Endodermal cell (in vitro differentiated cells): ENCODE measurements around the gene CSTF3. TPM values are rescaled to one million over a fixed set of nuclear protein-coding genes. Genes with fewer than 3 reads are reported as not detected.

ENCODE experiments used
- DNase-seq: peaks from one replicate; pipeline ENCODE4 v3.0.0-alpha.2; 2017
- H3K27ac ChIP-seq: 2 replicates; pipeline ENCODE4 v1.5.1; 2013; ENCODE audit warnings: mild to moderate bottlenecking, low read depth, low read length, moderate library complexity
- H3K27me3 ChIP-seq: 2 replicates; pipeline ENCODE4 v1.6.1; 2013; ENCODE audit warnings: mild to moderate bottlenecking, low read length, moderate library complexity; ENCODE audit not compliant: insufficient read depth, control insufficient read depth, poor library complexity, severe bottlenecking
- H3K36me3 ChIP-seq: 2 replicates; pipeline ENCODE4 v1.7.0; 2013; ENCODE audit warnings: mild to moderate bottlenecking, low read length, moderate library complexity; ENCODE audit not compliant: control insufficient read depth, insufficient read depth
- H3K4me1 ChIP-seq: one replicate; pipeline ENCODE4 v1.7.0; 2013; ENCODE audit warnings: low read length; ENCODE audit not compliant: control insufficient read depth, insufficient read depth
- H3K4me3 ChIP-seq: 2 replicates; pipeline ENCODE4 v1.5.1; 2013; ENCODE audit warnings: mild to moderate bottlenecking, low read length, moderate library complexity
- H3K9ac ChIP-seq: 2 replicates; pipeline ENCODE4 v1.6.1; 2013; ENCODE audit warnings: mild to moderate bottlenecking, low read length, moderate library complexity; ENCODE audit not compliant: poor library complexity, severe bottlenecking; ENCODE audit errors: extremely low read depth
- H3K9me3 ChIP-seq: 2 replicates; pipeline ENCODE4 v1.6.1; 2013; ENCODE audit warnings: mild to moderate bottlenecking, low read length, moderate library complexity; ENCODE audit not compliant: control insufficient read depth
- H3K27ac Mint-ChIP-seq: 2 replicates; pipeline ENCODE4 v1.8.0; 2020; ENCODE audit warnings: mixed read lengths
- H3K27me3 Mint-ChIP-seq: 2 replicates; pipeline ENCODE4 v1.8.0; 2021; ENCODE audit warnings: mild to moderate bottlenecking, mixed read lengths; ENCODE audit not compliant: insufficient read depth
- H3K36me3 Mint-ChIP-seq: 2 replicates; pipeline ENCODE4 v1.8.0; 2020; ENCODE audit warnings: low read depth, mixed read lengths
- H3K4me1 Mint-ChIP-seq: 2 replicates; pipeline ENCODE4 v1.8.0; 2020; ENCODE audit warnings: mixed read lengths
- H3K4me3 Mint-ChIP-seq: 2 replicates; pipeline ENCODE4 v1.8.0; 2020; ENCODE audit warnings: mild to moderate bottlenecking, moderate library complexity, mixed read lengths
- H3K9me3 Mint-ChIP-seq: 2 replicates; pipeline ENCODE4 v1.8.0; 2020; ENCODE audit warnings: mild to moderate bottlenecking, mixed read lengths
- WGBS, 2 experiments: methylation state at CpG; one replicate each; pipeline versions ENCODE4 v1.1.5 to v1.1.7; 2013; ENCODE audit warnings: missing lambda C conversion rate in 2 of 2, mixed read lengths in 1 of 2; ENCODE audit not compliant: insufficient coverage in 1 of 2, insufficient read length in 1 of 2; 5-methylcytosine and 5-hydroxymethylcytosine counted together
- total RNA-seq, 2 donors: library from RNA; stranded (reverse); fragmentation: NEBNext Ultra II Directional in 1 of 2; extraction: Animal tissue kit (Norgen Biotek cat#: 25700) in 1 of 2; gene quantifications; 2 replicates in 1 of 2; 3 replicates in 1 of 2; pipeline ENCODE4 v1.2.1, GENCODE V29; 2021
- TF ChIP-seq, protein P1 (sequence below): fragments of 200-600 bp; sonication (generic); conservative IDR thresholded peaks from 2 replicates; pipeline ENCODE4 v1.5.0; 2021; ENCODE audit warnings: antibody characterized with exemption, mild to moderate bottlenecking

The CSTF3 gene
- total RNA-seq, 2 donors from 2014 or later: 59.3 to 72.1 TPM

DNA sequence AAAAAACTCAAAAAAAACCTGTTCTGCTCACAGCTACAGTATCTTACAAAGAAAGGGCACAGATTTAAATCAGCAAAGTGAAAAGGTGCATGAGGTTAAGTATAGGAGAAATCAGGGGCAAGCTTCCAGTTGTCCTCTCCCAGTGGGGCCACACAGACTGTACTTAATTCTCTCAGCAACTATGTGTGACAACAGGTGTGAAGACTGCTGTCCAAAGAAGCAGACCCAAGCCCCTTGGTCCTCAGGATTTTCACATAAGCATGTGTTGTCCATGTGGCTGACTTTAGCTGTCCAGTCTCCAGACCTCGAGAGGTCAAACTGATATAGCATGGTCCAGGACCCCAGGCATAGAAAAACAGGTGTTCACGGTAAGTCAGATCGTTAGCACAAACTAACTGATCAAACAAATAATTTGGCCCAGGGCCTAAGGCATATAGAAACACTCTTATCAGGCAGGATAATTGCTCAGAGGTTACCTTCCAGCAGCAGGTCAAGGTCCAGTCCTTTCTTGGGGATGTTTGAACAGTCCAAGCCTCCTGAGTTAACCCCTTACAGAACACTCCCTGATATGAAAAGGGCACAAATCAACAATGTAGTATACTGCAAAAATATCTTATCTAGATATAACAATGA lies 21.1 kb upstream of the CSTF3 start:
- H3K36me3 Mint-ChIP-seq: peaks cover 4% of the 10 kb centered on the region
- no peaks in the 10 kb centered on the region for H3K9me3 ChIP-seq
- no peak overlapping the region for H3K4me3 ChIP-seq
- H3K27me3 ChIP-seq: no peaks in the 10 kb centered on the region
- H3K4me3 Mint-ChIP-seq: peak overlapping the region; percentile 15
- H3K4me1 ChIP-seq: peaks cover 5% of the 10 kb centered on the region
- TF ChIP-seq, protein P1, sequence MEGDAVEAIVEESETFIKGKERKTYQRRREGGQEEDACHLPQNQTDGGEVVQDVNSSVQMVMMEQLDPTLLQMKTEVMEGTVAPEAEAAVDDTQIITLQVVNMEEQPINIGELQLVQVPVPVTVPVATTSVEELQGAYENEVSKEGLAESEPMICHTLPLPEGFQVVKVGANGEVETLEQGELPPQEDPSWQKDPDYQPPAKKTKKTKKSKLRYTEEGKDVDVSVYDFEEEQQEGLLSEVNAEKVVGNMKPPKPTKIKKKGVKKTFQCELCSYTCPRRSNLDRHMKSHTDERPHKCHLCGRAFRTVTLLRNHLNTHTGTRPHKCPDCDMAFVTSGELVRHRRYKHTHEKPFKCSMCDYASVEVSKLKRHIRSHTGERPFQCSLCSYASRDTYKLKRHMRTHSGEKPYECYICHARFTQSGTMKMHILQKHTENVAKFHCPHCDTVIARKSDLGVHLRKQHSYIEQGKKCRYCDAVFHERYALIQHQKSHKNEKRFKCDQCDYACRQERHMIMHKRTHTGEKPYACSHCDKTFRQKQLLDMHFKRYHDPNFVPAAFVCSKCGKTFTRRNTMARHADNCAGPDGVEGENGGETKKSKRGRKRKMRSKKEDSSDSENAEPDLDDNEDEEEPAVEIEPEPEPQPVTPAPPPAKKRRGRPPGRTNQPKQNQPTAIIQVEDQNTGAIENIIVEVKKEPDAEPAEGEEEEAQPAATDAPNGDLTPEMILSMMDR: no peak
- H3K9me3 Mint-ChIP-seq: no peaks in the 10 kb centered on the region
- 59 to 95% methylated on average over 2 to 3 of the region's 3 CpGs for WGBS, 2 experiments
- no peak overlapping the region for H3K27ac ChIP-seq
- no peak overlapping the region for H3K9ac ChIP-seq
- no peak for DNase-seq
- no peaks in the 10 kb centered on the region for H3K27me3 Mint-ChIP-seq
- H3K27ac Mint-ChIP-seq: no peak overlapping the region
- no peaks in the 10 kb centered on the region for H3K36me3 ChIP-seq
- H3K4me1 Mint-ChIP-seq: peaks cover 33% of the 10 kb centered on the region

DNA sequence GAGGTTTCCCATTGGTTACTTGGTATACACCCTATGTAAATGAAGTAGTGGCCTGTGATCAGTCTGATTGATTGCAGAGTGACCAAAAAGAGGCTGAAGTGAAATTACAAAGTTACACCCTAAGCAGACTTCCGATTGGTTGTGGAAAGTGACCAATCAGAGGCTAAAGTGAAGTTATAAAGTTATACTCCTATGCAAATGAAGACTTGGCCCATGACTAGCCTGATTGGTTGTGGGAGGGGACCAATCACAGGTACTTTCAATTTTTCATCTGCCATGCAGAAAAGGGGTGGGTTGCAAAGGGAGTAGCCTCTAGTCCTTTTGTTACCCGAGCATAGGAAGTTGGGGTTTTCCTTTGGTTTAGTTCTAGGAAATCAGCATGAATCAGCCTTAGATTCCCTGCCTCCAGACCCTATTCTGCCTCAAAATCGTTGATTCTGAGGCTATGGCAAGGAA lies 18.1 kb upstream of the CSTF3 start:
- WGBS, 2 experiments: 94 to 100% methylated on average over 1 to 3 of the region's 3 CpGs
- Histone ChIP-seq H3K27ac (no peak overlapping the region), H3K36me3 (no peaks in the 10 kb centered on the region), H3K9ac (no peak overlapping the region), H3K4me3 (no peak overlapping the region), H3K4me1 (peaks cover 5% of the 10 kb centered on the region), H3K9me3 (no peaks in the 10 kb centered on the region), H3K27me3 (no peaks in the 10 kb centered on the region)
- Mint-ChIP-seq H3K9me3 (no peaks in the 10 kb centered on the region), H3K4me3 (no peak overlapping the region), H3K27ac (no peak overlapping the region), H3K27me3 (no peaks in the 10 kb centered on the region), H3K36me3 (peaks cover 4% of the 10 kb centered on the region), H3K4me1 (peaks cover 34% of the 10 kb centered on the region)
- TF ChIP-seq, protein P1: no peak
- DNase-seq: no peak

DNA sequence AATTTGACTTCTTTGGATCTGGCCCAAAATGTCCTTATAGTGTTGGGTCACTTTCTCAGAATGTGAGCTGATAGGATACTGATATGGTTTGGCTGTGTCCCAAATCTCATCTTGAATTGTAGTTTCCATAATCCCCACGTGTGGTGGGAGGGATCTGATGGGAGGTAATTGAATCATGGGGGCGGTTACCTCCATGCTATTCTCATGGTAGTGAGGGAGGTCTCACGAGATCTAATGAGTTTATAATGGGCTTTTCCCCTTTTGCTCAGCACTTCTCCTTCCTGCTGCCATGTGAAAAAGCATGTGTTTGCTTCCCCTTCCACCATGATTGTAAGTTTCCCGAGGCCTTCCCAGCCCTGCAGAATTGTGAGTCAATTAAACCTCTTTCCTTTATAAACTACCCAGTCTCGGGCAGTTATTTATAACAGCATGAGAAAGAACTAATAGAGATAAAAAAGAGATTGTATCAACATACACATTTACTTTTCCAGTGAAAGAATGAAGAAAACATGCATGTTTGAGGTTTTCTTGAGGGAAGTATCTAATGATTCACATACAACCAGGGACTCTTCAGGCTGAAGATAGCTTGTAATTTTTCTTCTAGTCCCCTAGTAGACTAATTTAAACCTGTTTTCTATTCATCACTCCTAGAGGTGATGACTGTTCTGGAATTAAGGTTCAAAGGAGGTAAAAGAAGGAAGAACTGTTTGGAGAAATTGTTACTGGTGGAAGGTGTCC lies 17.3 kb upstream of the CSTF3 start:
- Mint-ChIP-seq H3K27ac (no peak overlapping the region), H3K27me3 (no peaks in the 10 kb centered on the region), H3K9me3 (no peaks in the 10 kb centered on the region), H3K36me3 (peaks cover 4% of the 10 kb centered on the region), H3K4me3 (no peak overlapping the region), H3K4me1 (peaks cover 33% of the 10 kb centered on the region)
- H3K9me3 ChIP-seq: no peaks in the 10 kb centered on the region
- TF ChIP-seq, protein P1: no peak
- no peak for DNase-seq
- no peak overlapping the region for H3K9ac ChIP-seq
- no peak overlapping the region for H3K4me3 ChIP-seq
- H3K36me3 ChIP-seq: no peaks in the 10 kb centered on the region
- peaks cover 5% of the 10 kb centered on the region for H3K4me1 ChIP-seq
- no peaks in the 10 kb centered on the region for H3K27me3 ChIP-seq
- no peak overlapping the region for H3K27ac ChIP-seq
- 0 to 48% methylated on average over 1 to 4 of the region's 5 CpGs for WGBS, 2 experiments
